HG03342 (cell line): ENCODE data around the gene RGS1.
A peak's percentile ranks its signal among the peaks of the same experiment; 100 is the strongest.

ENCODE experiments used
- ATAC-seq: cut with Tn5 transposase; IDR thresholded peaks from one replicate; pipeline ENCODE4 v1.9.1; 2021; ENCODE audit warnings: mild to moderate bottlenecking, moderate library complexity; ENCODE audit not compliant: unreplicated experiment

RGS1 gene, protein sequence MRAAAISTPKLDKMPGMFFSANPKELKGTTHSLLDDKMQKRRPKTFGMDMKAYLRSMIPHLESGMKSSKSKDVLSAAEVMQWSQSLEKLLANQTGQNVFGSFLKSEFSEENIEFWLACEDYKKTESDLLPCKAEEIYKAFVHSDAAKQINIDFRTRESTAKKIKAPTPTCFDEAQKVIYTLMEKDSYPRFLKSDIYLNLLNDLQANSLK

DNA sequence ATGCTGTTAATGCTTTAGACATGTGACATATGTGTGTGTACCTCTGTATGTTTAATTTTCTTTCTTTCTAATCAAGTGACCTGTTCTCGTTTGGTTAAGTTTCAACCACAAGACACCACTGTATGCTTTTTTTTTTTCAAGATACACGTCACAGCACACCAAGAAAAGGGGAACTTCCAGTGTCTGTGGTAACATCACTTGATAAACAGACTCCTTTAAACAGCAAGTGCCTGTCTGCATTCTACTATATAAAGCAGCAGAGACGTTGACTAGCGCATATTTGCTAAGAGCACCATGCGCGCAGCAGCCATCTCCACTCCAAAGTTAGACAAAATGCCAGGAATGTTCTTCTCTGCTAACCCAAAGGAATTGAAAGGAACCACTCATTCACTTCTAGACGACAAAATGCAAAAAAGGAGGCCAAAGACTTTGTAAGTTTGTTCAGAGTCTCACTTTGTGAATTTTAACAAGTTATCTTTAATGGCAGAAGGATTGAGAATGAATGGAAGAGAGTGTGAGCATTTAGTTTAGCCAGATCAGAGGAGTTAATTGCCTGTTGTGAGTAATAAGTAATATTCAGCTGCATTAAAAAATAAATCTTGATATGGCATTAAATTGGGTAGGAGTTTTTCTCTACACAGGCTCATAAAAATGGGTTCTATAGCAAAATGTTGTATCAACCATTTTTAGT lies at the start of gene RGS1:
Gene RGS1, plus strand, starts transcription at position 275 of the 691 bp plus-strand sequence. Its CDS starts 20 bp downstream, at position 295.
- ATAC-seq, result peak; percentile 87

DNA sequence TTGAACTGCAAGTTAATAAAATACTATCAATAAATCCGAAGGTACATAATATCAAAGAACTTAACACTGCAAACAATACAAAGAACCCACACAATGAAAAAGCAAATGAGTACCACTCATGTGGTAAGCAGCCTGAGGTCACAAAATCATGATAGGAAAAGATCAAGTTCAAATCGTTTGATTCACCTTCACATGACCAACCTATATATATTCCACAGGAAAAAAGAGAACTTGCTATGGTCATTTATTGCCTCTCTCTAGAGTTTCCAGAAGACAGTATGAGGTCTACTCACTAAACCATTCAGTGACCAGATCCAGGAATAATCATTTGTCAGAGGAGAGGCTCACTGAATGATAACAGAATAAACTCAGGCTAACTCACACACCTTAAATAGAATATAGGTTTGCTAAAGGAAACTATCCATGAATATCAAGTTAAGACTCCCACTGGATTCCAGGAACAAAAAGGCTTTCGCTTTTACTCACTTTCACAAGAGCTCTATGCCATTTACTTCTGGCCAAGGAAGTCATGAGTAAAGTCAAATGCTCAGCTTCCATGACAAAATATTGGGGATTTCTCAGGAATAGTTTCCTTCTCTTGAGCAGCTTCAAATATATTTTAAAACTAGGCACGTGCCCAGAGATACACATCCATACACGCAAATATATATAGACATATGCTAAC lies 48.3 kb upstream of the RGS1 start:
- no peak for ATAC-seq

DNA sequence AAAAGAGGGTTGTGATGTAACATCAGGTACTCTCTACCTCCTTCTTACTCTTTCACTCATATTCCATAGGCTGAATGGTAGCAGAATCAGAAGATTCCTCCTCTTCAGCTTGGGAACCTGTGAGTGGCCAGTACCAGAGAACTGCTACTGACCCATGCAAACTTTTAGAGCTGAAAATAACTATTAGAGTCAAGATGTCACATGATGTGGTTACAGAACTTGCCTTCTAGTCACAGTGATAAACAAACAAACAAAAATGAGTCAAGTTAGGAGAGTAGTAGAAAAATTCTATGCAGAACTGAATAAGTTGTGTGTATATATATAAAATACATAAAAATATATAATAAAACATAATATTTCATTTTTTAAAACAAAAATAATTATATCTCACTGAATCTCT lies 47.6 kb upstream of the RGS1 start:
- ATAC-seq, result peak; percentile 51

DNA sequence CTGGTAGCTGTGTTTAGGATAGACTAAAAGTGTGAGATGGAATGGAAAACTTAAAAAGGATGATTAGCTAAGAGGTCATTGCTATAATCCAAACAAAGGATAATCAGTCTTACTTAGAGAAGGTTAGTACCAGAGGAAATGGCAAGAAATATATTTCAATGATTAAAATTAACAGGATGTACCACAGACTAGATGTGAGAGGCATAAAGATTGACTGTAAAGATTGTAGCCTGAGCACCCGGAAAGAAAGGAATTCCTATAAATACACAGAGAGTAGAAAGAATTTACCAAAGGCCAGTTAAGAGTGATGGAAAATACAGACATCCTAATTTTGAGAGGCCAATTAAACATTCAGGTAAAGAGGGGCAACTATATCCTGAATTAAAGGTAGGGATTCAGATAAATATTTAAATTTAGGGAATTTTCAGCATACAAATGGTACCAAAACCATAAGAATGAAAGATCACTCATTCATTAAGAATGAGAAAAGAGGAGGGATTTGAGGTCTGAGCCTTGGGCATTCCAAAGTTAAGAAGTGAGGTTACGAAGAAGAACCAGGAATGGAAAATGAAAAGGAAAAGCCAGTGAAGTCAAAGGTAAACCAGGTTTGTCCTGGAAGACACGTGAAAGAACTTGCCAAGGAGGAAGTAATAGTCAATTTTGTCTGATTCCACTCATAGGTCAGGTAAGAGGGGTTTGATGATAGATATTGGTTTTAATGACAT lies 46.4 kb upstream of the RGS1 start:
- no peak for ATAC-seq

DNA sequence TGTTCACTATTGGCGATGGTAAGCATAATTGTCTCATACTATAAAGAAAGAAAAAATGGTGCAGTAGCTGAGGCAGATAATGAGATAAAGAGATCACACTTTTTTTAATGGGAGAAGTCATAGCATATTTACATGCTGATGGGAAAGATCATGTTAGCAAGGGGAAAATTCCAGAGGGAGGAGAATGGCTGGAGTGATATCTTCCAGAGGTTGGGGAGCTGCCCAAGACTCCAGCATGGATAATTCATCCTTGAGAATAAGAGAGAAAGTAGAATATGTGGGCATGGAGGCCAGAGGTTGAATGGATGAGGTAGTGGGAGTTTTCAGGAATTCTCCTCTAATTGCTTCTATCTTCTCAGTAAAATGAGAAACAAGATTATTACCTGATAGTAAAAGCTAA lies 45.8 kb upstream of the RGS1 start:
- ATAC-seq, result no peak

DNA sequence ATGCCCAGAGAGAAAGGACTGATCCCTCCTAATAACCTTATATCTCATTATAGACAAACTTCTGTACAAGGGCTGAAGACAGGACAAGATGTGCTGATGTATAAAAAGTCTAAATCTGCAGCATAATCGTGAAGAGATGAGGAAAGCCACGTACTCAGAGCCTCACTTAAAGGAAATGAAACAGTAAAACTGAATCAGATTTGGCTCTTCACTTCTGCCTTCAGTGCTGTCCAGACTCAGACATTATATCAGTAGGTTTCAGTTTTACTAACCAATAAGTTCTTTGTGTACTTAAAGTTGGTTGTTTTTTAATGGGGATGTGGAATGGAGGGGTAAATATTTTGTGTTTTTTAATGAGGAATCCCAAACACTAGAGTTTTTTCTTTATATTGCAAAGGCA lies 45.3 kb upstream of the RGS1 start:
- ATAC-seq, result peak; percentile 97

DNA sequence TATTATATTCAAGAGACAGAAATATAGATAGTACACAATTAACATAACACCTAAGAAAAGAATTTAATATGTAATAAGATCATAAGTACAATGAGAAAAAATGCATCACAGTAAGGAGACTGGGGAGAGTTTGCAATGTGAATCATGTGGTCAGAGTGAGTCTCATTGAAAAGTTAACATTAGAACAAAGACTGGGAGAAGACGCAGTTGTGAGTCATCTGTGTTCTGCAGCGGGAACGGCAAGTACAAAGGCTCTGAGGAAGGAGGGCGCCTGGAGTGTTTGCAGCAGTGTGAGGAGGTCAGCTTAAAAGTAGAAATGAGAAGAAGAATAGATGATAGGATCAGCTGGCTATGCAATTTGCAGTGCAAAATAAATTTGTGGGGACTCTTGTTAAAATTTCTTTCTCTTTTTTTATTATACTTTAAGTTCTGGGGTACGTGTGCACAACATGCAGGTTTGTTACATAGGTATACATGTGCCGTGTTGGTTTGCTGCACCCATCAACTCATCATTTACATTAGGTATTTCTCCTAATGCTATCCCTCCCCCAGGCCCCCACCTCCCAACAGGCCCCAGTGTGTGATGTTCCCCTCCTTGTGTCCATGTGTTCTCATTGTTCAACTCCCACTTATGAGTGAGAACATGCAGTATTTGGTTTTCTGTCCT lies 44.4 kb upstream of the RGS1 start:
- peak; percentile 36 for ATAC-seq

DNA sequence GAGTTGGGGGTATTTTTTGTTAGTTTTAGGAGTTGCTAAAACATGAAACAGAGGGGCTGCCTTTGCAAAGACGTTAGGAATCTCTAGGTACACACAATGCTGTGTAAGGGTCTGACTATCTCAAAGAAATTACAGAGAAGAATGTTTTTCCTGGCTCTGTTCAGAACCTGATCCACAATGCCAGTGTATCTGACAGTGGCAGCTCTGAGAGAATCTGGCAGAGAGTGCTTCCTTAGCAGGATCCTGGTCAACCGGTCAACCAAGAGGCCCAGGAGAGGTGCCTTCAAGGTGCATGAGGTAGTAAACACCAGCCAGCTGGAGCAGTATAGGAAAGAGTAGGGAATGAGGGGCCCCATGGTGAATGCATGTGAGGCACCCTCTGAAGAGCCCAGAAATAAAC lies 40.9 kb upstream of the RGS1 start:
- ATAC-seq, result no peak

DNA sequence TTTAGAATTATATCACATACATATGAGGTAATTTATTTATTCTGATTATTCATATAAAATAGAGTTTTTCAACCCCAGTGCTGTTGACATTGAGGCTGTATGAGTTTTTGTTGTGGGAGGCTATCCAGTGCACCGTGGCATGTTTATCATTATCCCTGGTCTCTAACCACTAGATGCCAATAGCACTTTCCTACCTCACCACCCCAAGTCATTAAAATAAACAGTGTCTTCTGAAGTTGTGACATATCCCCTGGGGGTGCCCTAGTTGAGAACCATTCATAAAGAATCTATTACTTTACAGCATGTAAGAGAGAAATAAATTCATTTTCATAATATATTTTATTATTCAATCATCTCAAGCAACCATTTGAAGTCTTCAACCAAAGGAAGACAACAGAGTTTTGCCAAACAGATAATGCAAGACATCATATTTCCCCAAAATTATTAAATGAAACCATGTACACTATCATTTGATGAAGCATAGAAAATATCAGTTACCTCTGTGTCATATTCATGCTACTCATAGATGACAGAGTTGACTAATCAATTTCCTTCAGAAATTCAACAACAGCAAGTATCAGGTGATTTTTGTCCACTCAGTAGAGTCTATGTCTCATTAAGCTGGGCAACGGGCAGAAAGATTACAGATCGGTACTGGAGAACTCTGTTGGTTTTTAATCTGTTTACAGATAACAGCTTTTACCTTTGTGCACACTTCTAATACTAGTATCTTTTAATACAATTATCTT lies 39.5 kb upstream of the RGS1 start:
- ATAC-seq, result no peak

DNA sequence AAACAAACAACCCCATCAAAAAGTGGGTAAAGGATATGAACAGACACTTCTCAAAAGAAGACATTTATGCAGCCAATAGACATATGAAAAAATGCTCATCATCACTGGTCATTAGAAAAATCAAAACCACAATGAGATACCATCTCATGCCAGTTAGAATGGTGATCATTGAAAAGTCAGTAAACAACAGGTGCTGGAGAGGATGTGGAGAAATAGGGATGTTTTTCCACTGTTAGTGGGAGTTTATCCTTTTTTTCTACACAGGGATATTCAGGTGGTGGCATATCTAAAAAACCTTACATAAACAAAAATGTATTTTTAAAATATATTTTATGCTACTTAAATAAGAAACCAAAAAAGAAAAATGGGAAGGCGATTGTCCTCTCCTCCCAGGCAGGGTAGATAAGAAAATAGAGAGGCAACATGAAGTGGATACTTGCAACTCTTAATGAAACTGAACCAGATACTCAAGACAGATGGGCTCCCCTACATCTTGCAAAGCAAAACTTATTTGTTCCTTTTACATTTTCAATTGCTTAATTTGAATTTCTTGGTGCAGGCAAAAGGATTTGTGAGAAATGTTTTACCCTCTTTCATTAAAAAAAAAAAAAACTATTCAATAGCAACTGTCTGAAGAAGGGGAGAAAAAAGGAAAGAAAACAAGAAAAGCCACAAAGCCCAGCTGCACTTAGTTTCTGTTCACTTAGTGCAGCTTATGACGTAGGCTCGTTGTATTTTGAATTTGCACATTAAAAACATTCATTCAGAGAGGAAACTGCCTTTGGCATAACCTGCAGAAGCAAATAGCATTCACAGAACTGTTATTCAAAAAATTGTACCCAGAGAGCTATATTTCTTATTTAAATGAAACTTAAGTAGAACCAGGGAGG lies 36.9 kb upstream of the RGS1 start:
- ATAC-seq, result peak; percentile 78

DNA sequence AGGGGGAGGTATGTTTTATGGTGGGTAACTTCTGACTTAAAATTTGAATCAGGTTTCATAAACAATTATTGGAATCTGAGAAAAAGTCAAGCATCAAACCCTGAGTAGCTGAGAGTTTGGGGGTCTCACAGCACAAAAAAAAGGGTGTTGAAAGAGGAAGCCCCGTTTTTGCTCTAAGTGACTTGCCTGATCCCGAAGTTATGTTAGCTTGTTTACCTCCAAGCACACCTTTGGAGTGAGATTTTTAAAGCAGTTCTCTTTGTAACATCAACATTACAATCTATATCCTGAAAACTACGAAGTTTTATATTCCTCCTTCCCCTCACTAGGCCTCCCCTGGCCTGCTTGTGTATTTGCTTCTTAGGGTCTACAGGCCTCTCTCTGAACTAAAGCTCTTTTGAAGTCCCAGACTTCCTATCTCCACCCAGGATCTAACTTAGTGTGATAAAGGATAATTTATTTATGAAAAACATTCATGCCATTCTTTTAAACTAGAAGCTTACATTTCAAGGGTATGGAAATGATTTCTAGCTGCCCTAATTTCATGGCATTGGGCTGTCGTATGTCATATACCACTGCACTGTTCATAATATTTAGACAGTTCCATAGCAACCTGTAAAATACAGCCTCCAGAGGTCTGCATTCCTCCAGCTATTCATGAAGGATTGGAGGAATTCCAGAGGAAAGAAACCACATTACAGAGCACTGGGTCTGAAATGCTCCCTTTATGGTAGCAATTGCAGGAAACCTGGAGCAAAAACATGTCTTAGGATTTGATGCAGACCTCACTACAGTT lies 36.1 kb upstream of the RGS1 start:
- peak; percentile 33 for ATAC-seq

DNA sequence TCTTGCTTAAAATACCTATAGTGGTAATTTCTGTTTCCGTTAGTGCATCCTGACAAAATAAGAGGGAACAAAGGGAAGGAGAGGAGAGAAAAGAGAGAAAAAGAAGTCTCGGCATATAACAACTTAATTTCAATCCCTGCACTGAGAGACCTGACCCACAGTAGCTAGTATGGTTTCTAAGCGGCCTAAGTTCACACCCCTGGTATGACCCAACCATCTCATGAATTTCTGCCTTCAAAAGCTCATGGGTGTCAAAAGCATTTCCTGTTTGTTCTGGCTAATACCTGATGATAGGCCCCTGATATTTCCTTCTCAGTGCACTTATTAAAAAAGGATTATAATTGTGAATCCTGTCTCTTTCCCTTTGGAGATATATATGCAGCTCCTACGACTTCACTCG lies 32.1 kb upstream of the RGS1 start:
- ATAC-seq, result no peak

DNA sequence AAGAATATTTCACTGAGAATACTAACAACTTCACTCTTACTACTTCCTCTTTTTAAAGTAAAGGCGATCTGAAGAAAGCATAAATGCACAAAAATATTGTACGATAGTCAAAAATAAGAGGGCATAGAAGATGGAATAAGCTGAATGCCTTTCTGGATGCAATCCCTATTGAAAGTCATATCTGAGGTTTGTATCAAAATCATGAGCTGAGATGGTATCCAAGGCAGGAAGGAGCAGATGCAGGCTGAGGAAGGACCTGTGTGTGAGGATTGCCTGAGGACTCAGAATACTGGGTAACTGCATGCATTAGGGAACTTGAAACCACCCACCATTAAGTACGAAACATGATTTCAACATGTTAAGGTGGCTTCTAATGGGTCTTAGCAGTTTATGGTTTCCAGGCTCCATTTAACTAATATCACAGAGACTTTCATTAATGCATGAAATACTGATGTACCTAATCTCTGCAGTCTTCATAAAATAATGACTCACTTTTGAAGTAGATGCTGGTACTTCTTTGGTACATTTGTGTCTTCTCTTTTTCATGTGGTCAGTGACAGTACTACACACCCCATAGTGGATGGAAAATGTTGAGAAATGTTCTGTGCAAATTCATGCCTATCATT lies 29.6 kb upstream of the RGS1 start:
- ATAC-seq, result peak; percentile 66

DNA sequence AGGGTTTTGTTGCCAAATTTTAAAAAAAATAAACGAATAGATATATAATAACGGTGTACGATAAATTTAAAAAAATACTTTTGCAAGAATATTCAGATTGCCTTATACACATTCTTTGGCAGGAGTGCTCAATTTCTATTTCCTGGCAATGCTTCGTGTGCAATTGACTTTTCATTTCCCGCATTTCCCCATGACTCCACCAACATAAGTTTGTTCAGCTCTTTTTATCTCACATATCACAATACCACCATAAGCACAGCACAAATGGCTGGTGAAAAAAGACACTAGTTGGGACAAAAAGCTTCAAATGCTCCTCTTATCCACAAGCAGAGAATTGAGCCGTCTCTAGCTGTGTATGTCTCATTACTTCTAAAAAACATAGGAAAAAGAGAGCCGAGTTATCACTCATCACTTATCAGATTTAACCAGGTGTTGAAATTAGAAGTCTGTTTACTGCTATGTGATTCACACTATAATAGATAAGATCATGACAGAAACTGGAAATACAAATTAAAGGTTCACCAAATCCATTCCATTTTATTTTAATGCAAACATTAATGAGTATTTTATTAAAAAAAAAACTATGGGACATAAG lies 28.9 kb upstream of the RGS1 start:
- ATAC-seq, result no peak

DNA sequence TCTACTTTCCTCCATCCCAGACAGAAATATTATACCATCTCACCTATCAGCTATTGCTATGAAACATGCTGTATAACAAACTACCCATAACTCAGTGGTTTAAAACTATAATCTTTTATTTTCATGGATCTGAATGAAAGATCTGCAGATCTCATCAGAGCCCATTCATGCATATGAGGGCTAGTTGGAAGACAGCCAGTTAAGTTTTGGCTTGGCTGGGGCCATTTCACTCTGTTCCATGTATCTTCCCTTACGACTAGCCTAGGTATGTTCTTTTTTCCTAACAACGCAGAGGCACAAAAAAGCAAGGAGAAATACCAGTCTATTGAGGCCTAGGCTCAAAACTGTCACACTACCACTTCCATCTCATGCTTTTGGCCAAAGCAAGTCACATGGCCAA lies 28.1 kb upstream of the RGS1 start:
- ATAC-seq, result no peak

DNA sequence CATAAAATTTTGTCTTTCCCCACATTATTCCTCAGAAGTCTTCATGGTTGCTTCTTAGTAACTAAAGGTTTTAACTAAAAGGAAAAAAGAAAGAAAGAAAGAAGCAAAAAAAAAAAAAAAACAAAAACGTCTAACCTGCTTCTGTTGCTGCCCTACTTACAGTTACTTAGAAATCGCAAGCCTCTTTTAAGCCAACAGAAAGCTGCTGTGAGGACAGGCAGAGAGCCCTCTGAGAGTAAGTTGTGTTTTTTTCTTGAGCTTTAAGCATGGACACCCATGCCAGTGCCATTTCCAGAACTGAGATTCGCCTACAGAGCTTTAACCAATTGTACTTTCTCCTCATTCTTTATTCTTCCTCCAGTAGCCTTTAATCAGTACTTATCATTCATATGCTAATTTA lies 25.6 kb upstream of the RGS1 start:
- ATAC-seq, result no peak

DNA sequence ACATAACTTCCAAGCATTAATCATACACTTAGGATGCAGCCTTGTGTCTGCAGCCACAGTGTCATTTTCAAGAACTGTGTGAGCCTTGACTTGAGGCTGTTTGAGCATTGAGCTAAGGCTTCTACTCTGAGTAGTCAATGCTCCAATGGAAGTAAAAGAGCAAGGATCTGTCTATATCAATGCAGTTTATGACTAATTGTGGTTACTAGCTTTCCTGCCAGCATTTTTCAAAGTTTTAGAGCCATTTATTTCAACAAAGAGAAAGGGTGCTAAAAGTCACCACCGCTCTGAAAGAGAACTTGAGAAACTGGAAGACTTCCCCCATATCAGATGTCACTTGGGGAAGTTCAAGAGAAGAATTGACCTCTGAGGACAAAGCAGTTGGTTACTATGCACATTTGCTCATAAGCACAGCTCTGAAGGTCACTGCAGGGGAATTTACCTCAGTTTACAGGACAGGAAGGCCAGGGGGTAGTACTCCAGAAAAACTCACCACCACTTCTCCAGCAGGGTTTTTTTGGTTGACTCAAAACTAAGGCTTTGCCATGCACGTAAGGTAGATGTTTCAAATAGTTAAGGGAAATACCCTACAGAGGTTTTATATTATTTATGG lies 24.5 kb upstream of the RGS1 start:
- peak; percentile 56 for ATAC-seq
